HT-29 (cell line): Measurements from ENCODE around the gene SOD1. TPM values are rescaled to one million over a fixed set of nuclear protein-coding genes. Genes with fewer than 3 reads are reported as not detected.
"Not testable (repeated sequence)": the region's sequence is repeated elsewhere in the genome, so short reads cannot be mapped to it uniquely, and the experiment has no call there.

Experiments used
- DNase-seq: peaks from one replicate; pipeline ENCODE4 v3.0.0-alpha.2; 2015; ENCODE audit warnings: low spot score
- total RNA-seq: library from RNA; depleted of rRNA; stranded (reverse); fragments of >200 nt; shearing (Covaris generic); gene quantifications from 2 replicates; pipeline ENCODE4 v1.2.3, GENCODE V29; 2014; rRNA removed

The SOD1 gene
- total RNA-seq: 118 and 126 TPM in 2 replicates

DNA sequence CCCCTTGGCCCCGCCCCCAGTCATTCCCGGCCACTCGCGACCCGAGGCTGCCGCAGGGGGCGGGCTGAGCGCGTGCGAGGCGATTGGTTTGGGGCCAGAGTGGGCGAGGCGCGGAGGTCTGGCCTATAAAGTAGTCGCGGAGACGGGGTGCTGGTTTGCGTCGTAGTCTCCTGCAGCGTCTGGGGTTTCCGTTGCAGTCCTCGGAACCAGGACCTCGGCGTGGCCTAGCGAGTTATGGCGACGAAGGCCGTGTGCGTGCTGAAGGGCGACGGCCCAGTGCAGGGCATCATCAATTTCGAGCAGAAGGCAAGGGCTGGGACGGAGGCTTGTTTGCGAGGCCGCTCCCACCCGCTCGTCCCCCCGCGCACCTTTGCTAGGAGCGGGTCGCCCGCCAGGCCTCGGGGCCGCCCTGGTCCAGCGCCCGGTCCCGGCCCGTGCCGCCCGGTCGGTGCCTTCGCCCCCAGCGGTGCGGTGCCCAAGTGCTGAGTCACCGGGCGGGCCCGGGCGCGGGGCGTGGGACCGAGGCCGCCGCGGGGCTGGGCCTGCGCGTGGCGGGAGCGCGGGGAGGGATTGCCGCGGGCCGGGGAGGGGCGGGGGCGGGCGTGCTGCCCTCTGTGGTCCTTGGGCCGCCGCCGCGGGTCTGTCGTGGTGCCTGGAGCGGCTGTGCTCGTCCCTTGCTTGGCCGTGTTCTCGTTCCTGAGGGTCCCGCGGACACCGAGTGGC, at the start of gene SOD1:
SOD1 (plus strand) TSS at position 158 of the 723 bp plus-strand sequence; CDS start at position 235, 77 bp downstream.
- peak; percentile 83 for DNase-seq

DNA sequence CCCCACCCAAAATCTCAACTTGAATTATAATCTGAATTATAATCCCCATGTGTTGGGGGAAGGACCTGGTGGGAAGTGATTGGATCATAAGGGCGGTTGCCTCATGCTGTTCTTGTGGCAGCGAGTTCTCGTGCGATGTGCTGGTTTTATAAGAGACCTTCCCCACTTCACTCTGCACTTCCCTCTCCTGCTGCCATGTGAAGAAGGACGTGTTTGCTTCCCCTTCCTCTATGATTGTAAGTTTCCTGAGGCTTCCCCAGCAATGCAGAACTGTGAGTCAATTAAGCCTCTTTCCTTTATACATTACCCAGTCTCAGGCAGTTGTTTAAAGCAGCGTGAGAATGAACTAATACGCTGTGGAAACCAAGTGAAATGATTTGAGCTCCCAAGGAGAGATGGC, 48.0 kb upstream of the SOD1 start:
- DNase-seq: no peak

- no peak for DNase-seq
Observed at GRCh38 chr21:31612894-31613785, 46.4 kb upstream of the SOD1 start.

GRCh38 chr21:31614705-31615104, 44.8 kb upstream of the SOD1 start:
- no peak for DNase-seq

DNA sequence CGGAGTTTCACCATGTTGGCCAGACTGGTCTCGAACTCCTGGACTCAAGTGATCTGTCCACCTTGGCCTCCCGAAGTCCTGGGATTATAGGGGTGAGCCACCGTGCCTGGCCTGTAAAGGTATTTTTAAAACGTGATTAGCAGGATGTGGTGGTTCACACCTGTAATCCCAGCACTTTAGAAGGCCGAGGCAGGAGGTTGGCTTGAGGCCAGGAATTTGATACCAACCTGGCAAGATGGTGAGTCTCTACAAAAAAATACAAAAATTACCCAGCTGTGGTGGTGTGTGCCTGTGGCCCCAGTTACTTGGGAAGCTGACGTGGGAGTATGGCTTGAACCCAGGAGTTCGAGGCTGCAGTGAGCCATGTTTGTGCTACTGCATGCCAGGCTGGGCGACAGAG, 43.3 kb upstream of the SOD1 start:
- no peak for DNase-seq

- no peak for DNase-seq
Observed at GRCh38 chr21:31618696-31619430, 40.6 kb upstream of the SOD1 start.

GRCh38 chr21:31622397-31622796, 37.1 kb upstream of the SOD1 start:
- DNase-seq: no peak

DNA sequence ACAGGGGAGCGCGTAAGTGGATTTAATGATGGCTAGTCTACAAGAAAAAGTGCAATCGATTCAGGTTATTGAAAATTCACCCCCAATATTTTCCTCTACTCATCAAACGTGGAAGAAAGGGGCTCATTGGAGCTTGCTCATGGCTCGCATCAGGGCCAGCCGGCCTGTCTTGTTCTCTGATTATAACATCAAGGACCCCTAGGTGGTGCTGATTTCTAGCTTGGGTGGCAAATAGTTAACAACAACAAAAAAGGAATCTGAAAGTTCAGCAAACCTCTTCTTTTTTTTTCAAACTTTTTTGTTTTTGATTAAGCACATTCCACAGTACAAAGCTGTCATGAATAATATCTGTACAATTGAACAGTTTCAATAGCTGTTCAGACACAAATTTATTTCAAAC, 35.8 kb upstream of the SOD1 start:
- no peak for DNase-seq

DNA sequence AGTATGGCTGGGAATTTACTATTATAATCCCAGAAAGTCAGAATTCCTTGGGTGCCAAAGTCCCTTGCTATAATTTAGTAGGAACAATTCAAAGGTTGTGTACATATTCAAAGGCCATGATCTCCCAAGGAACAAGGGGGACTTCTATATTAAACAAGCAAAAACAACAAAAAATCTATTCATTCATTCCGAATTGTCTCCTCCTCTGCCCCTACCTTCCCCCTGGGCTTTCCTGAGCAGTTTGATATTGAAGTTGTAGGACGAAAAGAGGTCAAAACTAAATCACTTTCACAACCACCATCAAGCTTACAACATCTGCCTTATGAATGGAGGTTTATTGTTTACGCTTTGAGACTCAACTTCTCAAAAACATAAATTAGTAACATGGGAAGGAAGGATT, 35.3 kb upstream of the SOD1 start:
- DNase-seq: no peak

GRCh38 chr21:31624961-31625491, 34.5 kb upstream of the SOD1 start:
- no peak for DNase-seq

DNA sequence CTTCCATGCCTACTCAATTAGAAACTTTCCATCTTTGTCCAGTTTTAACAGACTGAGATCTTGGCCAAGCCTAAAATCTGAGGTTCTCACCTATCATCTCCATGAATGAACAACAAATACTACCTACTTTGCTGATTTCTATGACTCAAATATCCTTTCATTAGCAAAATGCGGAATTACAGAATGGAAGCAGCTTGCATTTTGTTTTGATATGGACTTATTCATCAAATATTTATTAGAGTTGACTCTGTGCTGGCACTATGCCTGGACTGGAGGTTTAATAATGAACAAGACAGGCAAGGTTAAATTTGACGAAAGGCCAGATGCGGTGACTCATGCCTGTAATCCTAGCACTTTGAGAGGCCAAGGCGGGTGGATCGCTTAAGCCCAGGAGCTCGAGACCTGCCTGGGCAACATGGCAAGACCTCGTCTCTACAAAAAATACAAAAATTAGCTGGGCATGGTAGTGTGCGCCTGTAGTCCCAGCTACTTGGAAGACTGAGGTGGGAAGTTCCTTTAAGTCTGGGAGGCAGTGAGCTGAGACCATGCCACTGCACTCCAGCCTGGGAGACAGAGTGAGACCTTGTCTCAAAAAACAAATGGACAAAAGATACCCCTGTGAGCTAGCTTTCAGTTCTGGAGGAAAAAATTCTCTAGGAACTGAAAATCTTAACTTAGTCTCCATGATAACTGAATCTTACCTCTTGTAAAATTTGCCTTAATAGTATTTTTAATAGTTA, 29.4 kb upstream of the SOD1 start:
- DNase-seq: peak; percentile 91

DNA sequence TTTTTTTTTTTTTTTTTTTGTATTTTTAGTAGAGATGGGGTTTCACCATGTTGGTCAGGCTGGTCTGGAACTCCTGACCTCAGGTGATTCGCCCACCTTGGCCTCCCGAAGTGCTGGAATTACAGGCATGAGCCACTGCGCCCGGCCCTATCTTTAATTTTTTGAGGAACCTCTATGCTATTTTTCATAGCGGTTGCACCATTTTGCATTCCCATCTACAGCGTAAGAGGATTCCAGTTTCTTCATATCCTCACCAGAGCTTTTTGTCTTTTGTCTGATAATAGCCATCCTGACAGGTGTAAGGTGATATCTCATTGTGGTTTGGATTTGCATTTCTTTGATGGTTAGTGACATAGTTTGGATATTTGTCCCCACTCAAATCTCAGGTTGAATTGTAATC, 27.6 kb upstream of the SOD1 start:
- DNase-seq: not testable (repeated sequence)

DNA sequence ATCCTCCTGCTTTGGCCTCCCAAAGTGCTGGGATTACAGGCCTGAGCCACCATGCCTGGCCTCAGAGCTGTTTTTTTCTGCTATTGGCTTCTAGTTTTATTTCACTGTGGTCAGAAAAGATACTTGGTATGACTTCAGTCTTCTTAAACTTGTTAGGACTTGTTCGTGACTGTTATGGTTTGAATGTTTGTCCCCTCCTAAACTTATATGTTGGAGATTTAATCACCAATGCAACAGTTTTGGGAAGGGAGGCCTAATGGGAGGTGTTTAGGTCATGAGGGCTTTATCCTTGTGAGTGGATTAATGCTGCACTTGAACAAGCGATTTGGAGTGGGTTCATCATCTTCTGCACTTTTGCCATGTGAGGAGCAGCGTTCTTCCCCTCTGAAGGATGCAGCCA, 24.5 kb upstream of the SOD1 start:
- DNase-seq: no peak

- no peak for DNase-seq
Observed at GRCh38 chr21:31636874-31637273, 22.6 kb upstream of the SOD1 start.

DNA sequence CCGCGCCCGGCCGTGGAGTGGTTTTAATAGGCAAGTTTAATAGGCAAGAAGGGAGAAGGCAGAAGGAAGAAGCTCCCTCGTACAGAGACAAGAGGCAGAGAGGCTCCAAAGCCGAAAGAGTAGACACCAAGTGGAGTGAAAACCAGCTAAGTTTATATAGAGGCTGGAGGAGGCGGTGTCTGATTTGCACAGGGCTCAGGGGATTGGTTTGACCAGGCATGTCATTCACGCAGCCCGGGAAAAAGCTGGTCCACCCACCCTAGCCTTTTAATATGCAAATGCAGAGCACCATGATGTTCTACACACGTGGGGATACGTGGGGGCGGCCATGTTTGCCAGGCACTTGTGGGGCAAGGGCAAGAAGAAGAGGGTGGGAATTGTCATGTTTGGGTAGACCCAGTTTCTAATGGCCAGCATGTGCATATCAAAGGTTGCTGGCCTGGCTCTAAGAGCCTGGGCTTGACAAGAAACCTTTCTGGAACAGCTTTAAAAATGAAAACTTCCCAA, 18.0 kb upstream of the SOD1 start:
- DNase-seq: no peak

GRCh38 chr21:31644643-31645042, 14.8 kb upstream of the SOD1 start:
- no peak for DNase-seq

GRCh38 chr21:31647650-31648049, 11.8 kb upstream of the SOD1 start:
- DNase-seq: no peak

DNA sequence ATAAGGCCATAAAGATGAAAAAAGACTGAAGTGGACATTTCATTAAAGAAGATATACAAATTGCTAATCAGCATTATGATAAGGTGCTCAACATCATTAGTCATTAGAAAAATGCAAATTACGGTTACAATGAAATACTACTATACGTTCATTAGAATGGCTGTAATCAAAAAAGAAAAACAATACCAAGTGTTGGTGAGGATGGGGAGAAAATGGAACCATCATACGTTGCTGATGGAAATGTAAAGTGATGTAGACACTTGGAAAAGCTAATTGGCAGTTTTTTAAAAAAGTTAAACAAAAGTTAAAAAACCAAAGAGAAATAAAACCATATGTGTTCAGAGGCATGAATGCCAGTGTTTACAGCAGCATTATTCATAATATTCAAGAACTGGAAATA, 8.6 kb upstream of the SOD1 start:
- no peak for DNase-seq

GRCh38 chr21:31651491-31651890, 8.0 kb upstream of the SOD1 start:
- DNase-seq: not testable (repeated sequence)

DNA sequence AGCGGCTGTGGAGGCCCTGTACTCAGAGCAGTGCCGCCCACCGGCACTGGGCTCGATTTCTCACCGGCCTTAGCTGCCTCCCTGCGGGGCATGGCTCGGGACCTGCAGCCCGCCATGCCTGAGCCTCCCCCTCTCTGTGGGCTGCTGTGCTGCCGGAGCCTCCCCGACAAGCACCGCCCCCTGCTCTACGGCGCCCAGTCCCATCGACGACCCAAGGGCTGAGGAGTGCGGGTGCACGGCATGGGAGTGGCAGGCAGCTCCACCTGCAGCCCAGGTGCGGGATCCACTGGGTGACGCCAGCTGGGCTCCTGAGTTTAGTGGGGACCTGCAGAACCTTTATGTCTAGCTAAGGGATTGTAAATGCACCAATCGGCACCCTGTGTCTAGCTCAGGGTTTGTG, 5.2 kb upstream of the SOD1 start:
- no peak for DNase-seq
